ENCODE measurements around the gene KY.

GRCh38 chr3:134579141-134579665 lies 71.6 kb downstream of the KY start:
- TF ChIP-seq POLR2A (IDR thresholded peaks at IDR 0.05; ENCODE audit: control extremely low read depth in 1 of 2, low read depth in 2 of 2, low read length in 2 of 2) (no peak), RFX5 (IDR thresholded peaks at IDR 0.05; ENCODE audit: borderline replicate concordance, low read depth, low read length) (no peak), KDM1A (IDR thresholded peaks at IDR 0.05; ENCODE audit: borderline replicate concordance, low read length) (no peak), BRCA1 (IDR thresholded peaks at IDR 0.05; ENCODE audit: low read depth, low read length) (no peak), CTCF (IDR thresholded peaks at IDR 0.05; ENCODE audit: control extremely low read depth in 1 of 3, insufficient read depth in 1 of 3, low read depth in 1 of 3, low read length in 3 of 3) (no peak)

Data from H1 (cell line).